CD4-positive, alpha-beta T cell treated with Interleukin-2 at 100 ng/mL for 4 hours (primary cell): ENCODE data around the gene PERM1.

Experiments
- DNase-seq: peaks from one replicate; pipeline ENCODE4 v3.0.0-alpha.2; 2020; ENCODE audit warnings: low spot score

Gene PERM1

DNA sequence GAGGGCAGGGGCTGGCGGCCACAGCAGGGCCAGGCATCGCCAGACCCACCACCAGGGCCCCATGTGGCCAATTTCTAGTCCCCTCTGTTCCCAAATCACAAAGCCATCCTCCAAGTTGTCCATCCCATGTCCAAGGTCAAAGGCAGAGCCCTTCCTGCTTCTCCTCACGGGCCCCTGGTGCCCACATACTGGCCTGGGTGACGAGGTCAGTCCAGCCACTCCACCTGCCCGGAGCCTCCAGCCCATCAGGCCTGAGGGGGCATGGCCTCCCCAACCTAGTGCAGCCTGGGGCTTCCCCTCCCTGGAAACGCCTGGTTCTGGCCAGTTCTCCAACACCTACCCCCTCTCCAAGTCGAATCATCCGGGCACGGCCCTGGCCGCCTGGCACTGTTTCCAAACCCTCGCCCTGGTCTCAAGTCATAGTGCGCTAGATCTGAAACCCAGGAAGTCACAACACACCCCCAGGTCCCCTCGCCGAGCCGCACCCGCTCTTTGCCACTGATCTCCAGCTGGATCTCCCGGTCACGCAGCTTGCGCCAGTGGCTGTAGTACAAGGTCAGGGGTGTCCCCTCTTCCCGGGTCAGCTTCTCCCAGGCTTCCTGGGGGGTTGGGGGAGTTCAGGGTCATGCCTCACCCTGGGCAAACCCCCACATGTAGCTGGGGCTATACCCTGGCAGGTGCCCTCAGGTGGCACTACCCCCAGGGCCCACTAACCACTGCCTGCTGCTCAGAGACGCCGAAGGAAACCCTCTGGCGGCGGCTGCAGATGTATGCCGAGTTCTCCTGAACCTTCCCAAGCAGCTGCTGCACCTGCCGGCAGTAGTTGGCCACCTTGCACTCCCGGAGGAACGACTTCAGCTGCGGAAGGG is 36.0 kb downstream of the PERM1 start:
- DNase-seq = no peak

DNA sequence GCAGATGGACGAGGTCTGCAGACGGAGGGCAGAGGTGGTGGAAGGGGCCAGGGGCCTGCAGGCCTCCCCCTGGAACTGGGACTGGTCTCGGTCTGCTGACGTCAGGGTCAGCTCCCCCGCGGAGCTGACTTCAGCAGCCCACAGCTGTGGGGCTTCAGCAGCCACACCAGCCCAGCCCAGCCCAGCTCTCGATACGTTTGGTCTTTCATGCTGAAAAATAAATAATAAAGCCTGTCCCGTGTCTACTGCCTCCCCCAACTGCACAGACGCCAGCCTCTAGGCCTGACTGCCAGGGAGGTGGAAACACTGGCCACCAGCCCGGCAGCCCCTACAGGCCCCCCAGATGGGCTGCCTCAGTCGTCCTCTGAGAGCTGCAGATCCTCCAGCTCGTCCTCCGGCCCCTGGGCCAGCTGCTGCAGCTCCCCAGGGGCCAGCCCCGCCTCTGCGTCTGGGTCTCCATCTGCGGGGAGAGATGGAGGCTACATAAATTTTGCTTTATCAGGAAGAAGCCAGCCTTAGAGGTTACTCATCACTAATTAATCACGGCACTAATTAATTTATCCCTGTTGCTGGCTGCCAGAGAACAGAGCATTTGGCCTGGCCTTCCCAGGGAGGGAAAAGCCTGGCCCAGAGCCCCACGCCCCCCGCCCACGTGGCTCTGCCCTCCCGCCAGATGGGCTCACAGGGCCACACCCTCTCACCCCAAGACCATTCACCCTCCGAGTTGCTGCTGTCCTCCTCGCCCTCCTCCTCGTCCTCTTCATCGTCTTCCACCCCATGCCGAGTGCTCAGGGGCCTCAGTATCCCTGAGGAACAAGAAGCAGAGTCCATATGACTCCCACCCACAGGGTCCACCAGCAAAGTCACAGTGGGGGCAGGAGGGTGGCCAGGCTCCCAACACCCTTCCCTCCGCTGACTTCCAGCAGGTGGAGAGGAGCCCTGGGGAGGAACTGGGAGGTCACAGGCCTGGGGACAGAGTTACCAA is 37.3 kb downstream of the PERM1 start:
- DNase-seq = no peak

DNA sequence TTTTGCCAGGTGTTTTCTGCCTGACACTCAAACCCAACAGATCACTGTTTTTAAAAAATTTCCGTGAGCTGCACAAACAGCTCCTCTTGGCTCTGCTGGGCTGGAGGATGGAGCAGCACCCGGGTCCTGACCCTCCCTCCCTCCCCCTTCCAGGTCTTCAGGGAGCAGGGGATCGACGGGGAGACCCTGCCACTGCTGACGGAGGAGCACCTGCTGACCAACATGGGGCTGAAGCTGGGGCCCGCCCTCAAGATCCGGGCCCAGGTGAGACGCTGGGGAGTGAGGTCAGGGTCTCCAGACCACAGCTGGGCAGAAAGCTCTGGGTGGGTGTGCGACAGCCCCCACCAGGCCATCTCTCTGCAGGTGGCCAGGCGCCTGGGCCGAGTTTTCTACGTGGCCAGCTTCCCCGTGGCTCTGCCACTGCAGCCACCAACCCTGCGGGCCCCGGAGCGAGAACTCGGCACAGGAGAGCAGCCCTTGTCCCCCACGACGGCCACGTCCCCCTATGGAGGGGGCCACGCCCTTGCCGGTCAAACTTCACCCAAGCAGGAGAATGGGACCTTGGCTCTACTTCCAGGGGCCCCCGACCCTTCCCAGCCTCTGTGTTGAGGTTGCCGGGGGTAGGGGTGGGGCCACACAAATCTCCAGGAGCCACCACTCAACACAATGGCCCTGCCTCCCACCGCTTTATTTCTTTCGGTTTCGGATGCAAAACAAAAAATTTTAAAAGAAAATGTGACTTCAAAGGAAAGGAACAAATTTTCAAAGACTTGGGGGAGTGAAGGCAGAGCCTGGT is 38.1 kb downstream of the PERM1 start:
- no peak for DNase-seq

DNA sequence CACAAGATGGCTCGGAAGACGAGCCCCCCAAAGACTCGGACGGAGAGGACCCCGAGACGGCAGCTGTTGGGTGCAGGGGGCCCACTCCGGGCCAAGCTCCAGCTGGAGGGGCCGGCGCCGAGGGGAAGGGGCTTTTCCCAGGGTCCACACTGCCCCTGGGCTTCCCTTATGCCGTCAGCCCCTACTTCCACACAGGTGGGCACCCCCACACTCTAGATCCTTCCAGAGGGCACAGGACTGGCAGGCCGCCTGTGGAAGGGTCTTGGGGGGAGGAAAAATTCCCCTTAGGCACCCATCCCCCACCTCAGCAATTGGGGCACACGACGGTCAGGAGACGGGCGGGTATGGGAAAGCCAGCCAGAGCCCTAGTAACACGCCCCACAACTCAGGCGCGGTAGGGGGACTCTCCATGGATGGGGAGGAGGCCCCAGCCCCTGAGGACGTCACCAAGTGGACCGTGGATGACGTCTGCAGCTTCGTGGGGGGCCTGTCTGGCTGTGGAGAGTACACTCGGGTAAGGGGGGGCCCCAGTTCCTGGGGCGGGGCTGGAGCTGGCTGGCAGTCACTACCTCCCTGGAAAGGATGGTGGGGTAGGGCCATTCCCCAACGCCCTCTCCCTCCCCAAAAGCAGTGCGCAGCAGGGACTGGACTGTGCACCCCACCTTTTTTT is 38.9 kb downstream of the PERM1 start:
- DNase-seq = no peak

DNA sequence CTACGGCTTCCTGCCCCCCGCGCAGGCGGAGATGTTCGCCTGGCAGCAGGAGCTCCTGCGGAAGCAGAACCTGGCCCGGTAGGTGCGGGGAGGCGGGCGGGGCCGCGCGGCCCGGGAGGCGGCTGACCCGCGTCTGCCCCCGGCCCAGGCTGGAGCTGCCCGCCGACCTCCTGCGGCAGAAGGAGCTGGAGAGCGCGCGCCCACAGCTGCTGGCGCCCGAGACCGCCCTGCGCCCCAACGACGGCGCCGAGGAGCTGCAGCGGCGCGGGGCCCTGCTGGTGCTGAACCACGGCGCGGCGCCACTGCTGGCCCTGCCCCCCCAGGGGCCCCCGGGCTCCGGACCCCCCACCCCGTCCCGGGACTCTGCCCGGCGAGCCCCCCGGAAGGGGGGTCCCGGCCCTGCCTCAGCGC is 39.5 kb downstream of the PERM1 start:
- no peak for DNase-seq

DNA sequence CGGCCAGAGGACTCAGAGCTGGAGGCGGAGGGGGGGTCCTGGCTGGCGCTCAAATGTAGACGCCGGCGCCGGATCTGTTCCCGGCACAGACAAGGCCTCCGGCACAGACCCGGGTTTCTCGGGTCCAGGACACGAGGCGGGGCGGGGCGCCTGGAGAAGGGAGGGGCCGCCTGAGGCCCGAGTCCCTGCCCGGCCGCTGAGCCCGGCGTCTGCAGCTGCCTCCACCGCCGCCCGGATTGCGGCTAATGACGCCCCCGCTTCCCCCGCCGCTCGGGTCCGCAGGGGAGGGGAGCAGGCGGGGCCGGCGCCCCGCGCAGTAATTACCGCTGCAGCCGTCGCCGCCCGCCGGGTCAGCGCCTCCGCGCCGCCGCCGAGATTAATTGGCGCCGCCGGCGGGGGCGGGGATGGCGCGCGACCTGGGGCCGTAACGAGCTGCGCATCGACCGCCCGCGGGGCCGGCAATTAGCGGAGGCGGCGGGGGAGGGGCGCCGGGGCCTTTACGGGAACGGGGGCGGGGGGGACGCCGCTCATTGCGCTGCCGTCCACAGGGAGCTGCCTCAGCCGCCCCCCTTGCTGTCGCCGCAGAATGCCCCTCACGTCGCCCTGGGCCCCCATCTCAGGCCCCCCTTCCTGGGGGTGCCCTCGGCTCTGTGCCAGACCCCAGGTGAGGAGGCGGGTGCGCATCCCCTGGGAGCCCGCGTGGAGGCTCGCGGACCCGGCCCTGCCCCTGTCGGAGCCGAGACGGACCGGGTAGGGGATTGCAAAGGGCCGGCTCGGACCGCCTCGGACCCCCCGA is 40.1 kb downstream of the PERM1 start:
- no peak for DNase-seq

DNA sequence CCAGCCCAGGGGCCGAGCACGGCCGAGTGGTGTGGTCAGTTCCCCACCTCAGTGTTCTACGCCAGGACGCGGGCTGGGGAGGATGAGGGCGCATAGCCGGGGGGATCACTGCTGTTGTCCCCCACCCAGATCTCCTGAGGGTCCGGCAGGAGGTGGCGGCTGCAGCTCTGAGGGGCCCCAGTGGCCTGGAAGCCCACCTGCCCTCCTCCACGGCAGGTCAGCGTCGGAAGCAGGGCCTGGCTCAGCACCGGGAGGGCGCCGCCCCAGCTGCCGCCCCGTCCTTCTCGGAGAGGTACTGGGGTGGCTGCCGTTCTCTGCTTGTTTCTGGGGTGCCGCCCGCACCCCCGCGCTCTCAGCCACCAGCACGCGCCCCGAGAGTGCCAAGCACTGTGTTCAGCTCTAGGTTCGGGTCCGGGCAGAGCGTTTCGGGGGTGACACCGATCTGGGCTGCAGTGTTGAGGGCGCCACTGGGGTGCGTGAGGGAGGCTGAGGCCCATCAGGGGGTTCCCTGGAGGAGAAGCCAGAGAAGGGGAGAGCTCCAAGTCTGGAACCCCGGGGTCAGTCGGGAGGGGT is 40.8 kb downstream of the PERM1 start:
- no peak for DNase-seq

DNA sequence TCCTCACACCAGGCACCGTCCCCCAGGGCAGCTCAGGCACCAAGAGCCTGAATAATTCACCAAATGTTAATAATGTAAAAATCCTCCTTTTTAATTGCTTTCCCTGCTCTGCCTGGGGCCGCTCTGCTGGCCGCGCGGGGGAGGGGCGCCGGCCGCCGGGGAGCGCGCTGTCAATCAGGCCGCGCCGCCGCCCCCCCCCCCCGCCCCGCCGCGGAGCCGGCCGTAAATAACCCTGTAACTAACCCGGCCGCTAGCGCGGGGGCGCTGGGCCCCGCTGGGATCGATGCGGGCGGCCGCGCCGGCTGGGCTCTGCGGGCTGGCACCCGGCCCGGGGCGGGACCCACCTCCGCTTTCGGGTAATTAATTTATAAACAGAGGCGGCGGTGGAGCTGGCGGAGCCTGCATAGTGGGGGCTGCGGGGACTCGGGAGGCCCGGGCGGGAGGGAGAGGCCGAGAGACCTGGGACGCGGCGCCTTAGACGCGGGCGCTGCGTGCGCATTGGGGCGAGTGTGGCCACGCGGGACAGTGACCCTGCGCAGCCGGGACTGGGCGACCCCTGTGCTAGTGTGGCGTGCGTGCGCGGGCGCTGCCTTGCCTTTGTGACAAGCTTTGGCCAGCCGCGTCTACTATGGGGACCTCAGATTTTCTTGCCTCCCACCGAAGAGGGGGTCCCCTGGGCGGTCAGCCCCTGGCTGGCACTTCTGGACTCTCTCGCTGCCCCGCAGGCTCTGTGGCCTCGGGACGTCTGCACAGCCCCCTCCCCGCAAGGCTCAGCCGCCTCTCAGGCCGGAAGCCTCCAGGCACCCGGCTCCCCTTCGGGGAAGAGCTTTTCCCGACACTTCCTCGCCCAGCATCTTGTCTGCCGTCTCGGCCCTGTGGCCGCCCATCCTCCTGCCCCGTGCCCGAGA is 41.5 kb downstream of the PERM1 start:
- DNase-seq = no peak

DNA sequence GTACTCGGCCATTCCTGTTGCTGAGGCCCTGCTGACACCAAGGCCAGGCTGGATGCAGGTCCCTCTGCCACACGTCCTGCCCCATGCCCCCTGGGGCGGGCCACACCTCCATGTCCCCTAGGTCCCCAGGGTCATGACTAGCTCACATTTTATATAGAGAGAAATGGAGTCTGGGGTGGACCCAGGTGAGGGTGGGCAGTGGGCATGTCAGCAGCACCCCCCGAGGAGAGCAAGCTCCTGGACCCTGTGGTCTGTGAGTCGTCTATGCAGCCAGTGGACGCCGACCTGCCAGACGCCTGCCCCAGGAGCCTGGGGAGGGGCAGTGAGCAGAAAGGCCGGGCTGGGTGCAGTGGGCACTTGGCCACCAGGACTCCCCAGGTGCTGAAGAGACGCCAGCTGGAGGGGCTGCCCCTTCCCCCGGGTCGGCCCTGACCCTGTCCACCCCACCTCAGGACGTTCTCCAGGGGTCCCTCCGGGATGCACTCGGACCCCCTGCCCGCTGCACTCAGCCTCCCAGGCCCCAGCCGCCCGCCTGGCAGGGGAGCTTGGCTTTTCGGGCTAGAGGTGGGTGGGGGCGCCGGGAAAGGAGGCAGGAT is 42.3 kb downstream of the PERM1 start:
- no peak for DNase-seq

DNA sequence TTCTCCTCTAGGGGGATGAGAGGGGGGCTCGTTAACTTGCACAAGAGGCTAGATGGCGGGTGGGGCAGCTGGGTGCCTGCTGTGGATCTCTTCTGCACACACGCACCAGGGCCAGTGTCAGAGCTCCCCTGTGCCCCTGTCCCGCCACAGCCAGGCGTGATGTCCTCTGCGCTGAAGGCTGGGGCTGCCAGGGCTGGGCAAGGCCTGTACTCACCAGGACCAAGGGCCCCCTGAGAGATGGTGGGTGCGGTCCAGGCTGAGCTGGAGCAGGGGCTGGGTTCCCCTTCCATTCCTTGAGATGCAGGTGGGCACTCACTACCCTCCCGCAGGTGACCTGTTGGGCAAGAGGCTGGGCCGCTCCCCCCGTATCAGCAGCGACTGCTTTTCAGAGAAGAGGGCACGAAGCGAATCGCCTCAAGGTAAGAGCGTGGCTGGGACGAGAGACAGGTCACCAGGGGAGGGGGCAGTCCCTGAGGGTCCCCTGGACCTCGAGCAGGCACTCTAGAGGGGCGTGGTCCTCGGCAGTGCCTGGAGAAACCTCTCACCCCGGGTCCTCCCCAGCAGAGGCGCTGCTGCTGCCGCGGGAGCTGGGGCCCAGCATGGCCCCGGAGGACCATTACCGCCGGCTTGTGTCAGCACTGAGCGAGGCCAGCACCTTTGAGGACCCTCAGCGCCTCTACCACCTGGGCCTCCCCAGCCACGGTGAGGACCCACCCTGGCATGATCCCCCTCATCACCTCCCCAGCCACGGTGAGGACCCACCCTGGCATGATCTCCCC is 43.0 kb downstream of the PERM1 start:
- DNase-seq = no peak

DNA sequence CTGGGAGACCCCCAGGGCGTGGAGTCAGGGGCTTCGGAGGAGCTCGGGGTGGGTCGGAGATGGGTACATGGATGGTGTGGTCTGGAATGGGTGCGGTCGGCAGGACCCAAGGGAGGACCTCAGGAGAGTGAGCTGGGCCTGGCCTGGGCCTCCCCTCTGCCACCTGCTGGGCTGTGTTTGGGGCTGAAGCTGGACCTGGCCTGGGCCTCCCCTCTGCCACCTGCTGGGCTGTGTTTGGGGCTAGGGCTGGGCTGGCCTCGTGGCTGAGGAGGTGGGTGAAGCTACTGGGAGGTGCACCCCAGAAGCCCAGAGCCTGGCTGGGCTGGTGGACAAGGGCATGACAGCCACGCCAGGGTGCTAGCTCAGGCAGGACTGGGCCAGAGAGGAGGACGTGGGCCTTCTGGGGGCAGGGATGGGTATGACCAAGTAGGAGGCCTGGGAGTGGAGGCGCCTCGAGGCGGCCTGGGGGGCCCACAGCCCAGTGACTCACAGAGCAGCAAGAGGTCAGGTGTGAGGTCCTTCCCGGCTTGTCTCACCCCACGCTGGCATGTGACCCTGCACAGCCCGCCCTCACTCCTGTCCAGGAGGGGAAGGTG is 43.7 kb downstream of the PERM1 start:
- no peak for DNase-seq

DNA sequence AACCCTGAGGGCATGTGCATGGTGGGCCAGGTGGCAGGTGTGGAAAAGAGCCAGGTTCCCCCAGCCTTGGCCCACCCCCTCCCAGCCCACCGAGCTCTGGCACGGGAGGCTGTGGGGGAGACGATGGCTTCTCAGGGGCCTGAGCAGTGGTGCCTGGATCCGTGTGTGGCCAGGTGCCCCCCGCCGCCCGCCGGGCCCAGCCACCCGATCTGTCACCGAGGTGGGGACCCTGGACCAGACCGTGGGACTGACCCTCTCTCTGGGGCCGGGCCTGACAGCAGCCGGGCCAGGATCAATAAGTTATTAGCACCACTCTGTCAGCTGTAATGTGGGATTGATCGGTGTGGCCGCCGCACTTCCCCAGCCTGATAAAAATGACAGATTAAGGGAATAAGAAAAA is 44.4 kb downstream of the PERM1 start:
- no peak for DNase-seq

DNA sequence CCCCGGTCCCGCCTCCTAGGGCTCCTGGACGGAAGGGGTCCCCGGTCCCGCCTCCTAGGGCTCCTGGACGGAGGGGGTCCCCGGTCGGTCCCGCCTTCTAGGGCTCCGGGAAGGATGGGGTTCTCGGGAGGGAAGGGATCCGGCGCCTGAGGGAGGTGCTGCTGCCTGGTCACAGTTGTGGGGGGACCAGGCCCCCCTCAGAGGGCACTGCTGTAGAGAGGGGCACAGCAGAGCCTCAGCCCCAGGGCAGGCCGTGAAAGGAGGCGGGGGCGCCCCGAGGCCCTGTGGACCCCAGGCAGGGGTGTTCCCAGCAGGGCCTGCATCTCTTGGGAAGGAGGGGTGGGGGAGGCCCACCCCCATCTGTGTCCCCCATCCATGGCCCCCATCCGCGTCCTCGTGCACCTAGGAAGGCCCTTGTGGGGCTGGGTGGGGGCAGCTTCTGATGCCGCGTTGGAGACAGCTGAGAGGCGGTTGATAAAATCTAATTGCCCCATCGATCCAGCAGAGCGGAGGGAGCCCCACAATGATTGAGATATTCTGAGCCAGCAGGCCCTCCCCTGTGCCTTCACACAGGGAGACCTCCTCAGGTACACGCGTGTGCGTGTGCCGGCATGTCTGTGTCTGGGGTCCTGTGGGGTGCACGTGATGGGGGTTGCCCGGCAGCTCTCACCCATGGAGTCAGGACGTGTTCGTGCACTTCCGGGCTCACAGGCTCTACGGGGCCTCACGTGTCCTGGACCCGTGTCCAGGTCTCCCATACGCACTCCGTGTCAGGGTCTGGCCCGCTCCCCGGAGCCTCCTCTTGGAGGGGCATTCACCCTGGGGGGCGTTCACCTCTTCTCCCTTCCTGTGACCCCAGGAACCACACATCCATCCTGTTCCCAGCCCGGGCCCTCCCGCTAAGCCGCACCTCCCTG is 45.3 kb downstream of the PERM1 start:
- DNase-seq = no peak

DNA sequence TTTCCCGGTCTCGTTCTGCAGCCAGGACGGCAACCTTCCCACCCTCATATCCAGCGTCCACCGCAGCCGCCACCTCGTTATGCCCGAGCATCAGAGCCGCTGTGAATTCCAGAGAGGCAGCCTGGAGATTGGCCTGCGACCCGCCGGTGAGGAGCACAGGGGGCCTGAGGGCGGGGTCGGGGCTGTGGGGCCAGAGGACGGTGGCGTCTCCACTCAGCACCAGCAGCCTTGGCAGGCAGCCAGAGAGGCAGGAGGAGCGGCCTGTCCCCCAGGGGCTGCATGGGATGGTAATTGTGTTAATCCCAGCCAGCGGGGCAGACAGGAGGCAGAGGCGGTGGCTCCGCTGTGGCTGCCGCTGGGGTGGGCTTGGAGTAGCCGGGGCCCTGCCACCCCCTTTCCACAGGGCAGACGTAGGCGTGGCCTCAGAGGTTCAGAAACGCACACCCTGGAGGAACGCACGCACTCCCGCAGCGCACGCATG is 46.1 kb downstream of the PERM1 start:
- no peak for DNase-seq

DNA sequence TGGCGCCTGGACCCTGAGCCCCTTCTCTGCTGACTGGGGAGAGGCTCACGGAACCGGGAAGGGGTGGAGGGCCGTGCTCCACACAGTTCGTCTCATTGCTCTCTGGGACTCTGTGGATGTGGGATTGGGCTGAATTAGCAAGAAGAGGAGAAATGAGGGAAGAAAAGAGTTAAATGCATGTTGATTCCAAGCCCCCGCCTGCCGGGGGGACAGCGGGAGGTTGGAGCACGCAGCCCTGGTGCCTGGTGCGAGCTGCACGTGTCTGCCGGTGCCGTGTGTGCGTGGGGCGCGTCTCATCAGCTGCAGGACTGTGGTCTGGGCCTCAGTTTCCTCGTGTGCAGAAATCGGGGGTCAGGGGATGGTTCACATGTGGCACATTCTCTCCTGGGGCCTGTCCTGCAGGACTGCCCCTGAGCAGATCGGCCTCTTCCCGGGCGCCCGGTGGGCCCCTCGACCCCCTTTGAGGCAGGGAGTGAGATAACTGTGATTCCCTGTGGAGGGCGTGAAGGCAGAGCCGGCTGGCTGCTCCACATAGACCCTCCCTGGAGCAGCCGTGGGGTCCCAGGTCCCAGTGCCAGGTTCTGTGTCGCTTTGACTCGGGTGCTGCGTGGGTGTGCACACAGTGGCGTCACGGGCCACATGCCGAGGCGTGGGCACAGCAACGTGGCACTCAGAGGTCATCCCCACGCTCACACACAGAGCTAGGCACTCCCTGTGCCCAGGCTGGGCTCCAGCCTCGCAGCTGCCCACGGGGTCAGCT is 46.7 kb downstream of the PERM1 start:
- no peak for DNase-seq

DNA sequence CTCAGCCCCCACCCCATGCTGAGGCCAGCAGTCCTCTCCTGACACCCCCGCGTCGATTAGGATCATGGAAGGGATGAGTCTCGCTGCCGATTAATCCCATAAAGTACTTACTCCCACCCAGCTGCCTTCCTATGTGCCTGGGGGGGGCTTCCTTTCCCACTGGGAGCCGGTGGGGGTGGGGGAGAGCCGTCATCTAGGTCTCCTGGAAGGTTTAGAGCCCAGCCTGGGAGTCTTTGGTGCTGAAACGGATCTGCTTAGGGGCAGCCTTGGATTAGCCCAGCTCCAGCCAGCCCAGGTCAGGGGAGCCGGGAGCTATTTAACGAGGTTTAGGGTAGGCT is 48.3 kb downstream of the PERM1 start:
- no peak for DNase-seq
